G401 (cell line): ENCODE results near the gene PI4KA. TPM values are rescaled to one million over a fixed set of nuclear protein-coding genes. Genes with fewer than 3 reads are reported as not detected.

Experiments used
- DNase-seq: peaks from one replicate; pipeline ENCODE4 v3.0.0-alpha.2; 2015; ENCODE audit warnings: low spot score
- in situ Hi-C: cut with HindIII; loops from 2 replicates; pipeline ENCODE4 v1.10.0; 2016; ENCODE audit warnings: low sequenced_read_pairs, mixed read lengths
- total RNA-seq: library from RNA; depleted of rRNA; stranded (reverse); fragments of >200 nt; shearing (Covaris generic); gene quantifications from 2 replicates; pipeline ENCODE4 v1.2.3, GENCODE V29; 2014

The PI4KA gene
- total RNA-seq, 1 experiment from 2014 or later: 37.2 TPM

DNA sequence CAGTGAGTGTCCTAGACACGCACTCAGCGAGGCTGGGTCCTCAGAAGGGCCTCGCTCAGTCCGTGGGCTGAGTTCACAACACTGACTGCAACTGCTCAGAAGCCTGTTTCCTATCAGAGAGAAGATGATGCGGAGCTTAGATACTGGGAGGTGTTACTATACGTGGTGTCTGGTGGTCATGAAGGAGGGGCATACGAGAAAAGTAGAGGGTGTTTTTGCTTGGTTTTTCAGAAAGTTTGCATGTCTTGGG lies 94.2 kb downstream of the PI4KA start:
- no peak for DNase-seq
- in situ Hi-C loops: no loop called here

DNA sequence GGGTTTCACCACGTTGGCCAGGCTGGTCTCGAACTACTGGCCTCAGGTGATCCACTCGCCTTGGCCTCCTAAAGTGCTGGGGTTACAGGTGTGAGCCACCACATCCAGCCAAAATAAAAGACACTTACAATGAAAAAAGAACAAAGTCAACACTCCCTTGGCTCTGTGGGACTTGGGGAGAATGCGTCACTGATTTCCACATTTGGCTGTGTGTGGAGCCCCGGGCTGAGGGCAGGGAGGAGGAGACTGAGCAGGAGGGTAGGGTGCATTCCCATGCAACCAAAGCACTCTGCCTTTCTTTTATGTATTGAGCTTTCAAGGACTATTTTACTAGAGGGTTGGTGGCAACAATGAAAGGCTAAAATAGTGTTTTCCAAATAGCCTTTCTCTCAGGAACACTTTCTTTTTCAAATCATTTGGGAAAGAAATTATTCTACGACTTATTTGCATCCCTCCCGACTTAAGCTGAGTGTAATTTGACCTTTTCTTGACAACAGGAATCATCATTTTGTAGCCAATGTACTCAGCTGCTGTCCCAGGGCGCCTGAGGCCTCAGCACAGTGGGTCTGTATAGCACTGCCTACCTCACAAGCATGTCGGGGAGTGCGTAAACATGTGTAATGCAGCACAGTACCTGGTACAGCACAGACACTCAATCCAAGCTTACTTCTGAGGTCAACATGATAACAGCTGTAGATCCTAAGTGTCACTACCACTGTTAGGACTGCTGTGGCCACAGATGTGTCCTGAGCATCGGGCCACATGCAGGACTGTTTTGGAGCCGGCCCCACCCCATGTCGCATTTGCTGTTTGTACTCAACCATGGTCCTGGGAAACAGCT lies 94.8 kb downstream of the PI4KA start:
- in situ Hi-C loops: no loop called here

DNA sequence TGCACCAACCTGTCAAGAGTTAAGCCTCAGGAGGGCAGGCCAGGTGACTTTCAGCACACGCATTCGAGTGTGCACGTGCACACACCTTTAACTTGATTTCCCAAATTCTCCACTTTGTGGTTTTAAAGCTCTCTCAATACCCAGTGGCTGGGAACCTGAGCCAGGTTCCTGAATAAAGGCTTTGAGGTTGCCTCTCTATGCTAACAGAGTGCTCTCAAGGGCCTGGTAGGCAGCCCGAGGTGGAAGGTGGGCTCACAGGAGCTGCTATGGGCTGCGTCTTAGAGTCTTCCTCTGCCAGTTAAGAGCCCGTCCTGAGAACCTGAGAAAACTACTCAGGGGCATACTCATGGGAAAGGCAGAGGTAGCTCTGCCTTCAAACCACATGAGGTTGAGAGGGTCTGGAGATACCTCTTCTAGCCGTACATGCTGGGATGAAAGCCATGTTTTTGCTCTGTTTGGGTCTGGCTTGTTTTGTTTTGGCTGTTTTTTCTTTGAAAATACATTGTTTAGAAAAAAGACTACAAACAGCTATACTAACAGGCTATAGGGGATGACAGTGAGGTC lies 96.3 kb downstream of the PI4KA start:
- in situ Hi-C loops: no loop called here

More for the DNA sequence above, 94.8 kb downstream of the PI4KA start:
- DNase-seq: no peak

DNA sequence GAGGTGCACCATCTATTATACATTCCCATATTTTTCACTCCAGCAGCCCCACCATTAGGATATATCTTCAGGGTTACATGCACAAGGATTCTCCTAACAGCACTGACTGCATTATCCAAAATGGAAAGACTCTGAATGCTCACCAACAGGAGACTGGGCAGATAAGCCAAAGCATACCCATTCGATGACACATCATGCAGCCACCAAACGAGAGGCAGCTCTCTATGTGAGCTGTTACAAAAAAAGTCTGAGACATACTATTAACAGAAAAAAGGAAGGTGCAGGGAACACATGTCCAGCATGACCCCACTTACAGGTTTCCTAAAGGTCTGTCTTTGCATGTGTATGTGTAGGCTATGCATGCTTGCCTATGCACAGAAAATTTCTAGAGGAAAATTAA lies 97.1 kb downstream of the PI4KA start:
- in situ Hi-C loops: no loop called here
- DNase-seq: no peak

More for the DNA sequence above, 96.3 kb downstream of the PI4KA start:
- no peak for DNase-seq

DNA sequence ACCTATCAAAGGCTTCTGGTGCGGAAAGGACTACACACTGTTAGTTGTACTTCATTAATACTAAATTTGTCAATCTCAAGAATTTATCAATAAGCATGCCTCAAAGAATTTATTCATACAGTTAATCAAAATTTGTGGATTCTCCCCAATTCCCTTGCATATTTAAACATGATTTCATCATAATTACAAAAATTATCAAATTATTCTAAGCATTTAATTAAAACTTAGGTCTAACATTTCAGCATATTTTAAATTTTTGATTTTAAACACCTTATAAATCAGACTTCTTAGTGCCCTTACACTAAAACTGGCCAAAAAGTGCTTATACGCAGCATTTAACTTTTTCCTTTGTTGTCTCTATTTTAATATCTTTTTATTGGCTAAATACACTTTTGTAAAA lies 98.5 kb downstream of the PI4KA start:
- in situ Hi-C loops: no loop called here
- no peak for DNase-seq

DNA sequence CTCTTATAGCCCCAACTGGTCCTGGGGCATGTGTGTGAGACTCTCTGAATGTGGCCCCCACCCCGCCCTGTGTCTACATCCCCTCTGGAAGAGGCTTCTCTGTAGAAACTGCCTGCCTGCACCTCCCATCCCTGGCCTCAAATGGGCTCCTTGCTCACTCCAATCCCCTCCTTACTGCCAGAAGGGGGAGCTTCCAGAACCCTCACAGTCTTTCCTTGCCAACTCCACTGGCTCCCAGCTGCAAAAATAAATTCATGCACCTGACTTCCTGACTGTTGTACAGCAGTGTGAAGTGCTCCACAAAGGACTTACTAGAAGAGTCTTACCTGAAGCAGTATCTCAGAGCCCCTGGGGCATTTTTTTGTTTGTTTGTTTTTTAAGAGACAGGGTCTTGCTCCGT lies 99.9 kb downstream of the PI4KA start:
- DNase-seq: no peak
- in situ Hi-C loops: no loop called here

DNA sequence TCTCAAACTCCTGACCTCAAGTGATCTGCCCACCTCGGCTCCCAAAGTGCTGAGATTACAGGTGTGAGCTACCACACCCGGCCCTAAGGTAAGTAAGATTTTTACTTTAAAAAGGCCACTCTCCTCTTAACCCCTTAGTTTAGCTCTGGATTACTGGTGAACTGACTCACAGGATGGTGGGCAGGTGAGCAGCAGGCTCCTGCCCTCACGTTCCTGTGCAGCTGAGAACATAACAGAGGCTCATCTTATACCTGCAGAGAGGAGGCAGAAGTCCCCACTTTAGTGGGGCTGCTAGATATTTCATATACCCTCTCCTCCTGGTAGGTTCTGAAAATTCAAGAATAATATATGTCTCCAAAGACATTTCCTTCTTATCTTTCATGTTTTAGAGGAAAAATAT lies 101.8 kb downstream of the PI4KA start:
- DNase-seq: no peak
- in situ Hi-C loops: no loop called here

DNA sequence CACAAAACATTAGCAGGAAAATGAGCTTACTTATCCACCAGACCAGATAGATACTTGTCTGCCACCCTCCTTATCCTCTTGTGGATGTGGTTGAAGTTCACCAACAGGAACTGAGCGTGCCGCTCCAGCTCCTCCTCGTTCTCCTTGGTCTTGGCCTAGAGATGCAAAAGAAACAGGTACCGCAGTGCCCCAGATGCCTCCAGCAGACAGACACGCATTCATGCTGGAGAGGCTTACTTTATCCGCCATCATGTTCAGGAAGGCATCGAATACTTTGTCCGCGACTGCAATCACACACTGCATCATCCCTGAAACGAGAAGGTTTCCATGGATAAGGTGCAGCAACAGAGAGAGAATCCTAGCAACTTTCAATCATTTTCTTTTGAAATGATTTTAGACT lies 105.7 kb downstream of the PI4KA start:
- in situ Hi-C loops: no loop called here
- DNase-seq: no peak

DNA sequence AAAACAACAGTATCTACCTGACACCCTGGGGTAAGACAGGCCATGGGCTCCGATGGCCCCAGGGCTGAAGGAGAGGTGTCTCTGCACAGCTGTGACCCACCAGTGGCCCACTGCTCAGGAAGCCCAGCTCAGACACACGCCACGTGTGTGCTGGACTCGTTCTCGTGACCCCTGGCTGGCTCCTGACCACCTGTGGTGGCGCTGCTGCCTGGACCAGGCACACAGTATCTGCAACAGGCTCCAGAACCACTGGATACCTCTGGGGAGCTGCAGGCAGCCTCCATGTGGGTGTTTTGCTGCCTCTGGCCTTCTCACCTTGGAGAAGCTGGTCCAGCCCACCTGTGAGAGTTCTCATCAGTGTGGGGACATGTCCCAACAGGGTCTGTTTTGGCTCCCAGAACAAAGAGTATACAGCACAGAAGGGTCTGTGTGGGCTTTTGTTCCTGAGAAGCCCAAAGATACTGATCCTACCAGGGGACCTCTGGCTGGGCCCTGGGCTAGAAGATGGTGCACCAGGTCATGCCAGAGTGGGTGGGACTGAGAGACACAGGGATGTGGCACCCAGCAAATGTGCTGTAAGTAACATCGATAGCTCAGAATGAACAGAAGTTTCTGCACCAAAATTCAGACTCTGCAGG lies 106.4 kb downstream of the PI4KA start:
- DNase-seq: no peak
- in situ Hi-C loops: no loop called here

DNA sequence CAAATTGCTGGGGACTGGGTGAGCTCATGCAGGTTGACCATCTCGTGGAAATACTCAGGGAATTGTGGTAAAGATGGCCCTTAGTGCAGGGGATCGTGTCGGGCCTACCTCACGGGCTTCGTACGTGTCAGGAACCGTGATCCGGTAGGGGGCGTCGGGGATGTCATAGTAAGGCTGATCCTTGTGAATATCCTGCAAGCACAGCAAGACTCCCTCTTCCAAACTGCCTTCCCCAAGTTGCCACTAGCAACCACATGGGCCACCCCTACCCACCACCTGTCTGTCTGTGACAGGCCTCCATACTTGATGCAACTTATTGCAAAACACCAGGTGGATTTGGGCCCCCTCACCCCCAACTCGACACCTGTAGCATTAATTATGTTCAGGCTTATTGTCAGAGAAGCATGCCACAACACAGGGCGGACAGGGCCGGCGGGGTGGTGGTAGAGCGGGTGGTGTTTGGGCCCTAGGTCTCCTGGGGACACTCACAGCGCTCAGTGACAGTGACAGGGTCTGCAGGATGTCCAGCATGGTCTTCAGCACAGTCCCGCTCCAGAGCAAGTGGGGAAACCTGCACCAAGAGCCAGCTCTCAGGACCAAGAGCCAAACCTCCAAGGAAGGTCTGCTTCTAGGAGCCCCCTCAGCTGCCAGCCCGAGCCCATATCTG lies 107.3 kb downstream of the PI4KA start:
- DNase-seq: no peak
- in situ Hi-C loops: no loop called here

DNA sequence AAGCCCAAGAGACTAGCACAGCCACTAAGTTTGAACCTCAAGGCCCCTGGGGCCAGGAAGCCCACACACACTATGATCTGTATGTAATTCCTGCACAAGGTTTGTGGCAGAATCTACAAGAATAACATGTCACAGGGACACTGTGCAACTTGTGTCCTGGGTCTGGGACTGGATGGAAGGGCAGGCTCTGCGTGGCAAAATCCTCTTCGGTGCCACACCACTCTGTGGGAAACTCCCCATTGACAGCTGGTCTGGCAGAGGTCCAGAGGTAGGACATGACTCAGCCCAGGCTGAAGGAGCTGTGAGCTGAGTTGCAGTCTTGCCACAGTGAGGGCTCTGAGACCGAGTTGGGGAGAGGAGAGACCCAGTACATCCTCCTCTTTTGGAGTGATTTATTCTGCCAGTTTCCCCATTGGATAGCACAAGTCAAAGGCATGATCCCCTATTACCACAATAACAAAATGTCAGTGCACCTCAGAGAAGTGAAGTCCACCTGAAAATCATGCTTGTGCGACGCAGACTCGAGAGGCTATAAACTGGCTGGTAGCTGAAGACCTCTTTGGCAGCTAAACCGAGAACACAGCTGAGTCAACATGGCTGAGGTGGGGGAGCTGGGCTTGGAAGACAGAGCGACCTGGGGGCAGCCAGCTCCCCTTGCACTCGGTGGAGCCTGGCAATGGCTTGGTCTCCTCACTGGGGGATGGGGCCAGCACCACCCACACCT lies 108.0 kb downstream of the PI4KA start:
- in situ Hi-C loops: no loop called here
- DNase-seq: peak; percentile 61

DNA sequence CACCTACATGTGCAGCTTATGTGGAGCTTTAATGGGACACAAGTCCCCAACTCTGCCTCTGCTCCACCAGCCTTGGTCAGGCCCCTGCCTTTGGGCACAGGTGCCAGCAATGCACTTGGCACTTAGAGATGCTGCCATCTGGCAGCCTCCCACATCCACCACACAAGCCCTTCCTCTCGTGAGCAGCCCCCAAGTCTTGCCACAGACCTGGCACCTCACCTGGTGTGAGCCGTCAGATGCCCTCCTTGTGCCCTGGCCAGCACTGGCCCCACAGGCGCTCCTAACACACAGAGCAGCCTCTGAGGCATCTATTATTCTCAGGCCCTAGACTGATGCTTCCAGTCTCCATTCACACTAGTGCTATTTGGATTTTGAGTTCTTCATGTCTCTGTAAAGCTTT lies 109.2 kb downstream of the PI4KA start:
- DNase-seq: peak; percentile 71
- in situ Hi-C loops: no loop called here

DNA sequence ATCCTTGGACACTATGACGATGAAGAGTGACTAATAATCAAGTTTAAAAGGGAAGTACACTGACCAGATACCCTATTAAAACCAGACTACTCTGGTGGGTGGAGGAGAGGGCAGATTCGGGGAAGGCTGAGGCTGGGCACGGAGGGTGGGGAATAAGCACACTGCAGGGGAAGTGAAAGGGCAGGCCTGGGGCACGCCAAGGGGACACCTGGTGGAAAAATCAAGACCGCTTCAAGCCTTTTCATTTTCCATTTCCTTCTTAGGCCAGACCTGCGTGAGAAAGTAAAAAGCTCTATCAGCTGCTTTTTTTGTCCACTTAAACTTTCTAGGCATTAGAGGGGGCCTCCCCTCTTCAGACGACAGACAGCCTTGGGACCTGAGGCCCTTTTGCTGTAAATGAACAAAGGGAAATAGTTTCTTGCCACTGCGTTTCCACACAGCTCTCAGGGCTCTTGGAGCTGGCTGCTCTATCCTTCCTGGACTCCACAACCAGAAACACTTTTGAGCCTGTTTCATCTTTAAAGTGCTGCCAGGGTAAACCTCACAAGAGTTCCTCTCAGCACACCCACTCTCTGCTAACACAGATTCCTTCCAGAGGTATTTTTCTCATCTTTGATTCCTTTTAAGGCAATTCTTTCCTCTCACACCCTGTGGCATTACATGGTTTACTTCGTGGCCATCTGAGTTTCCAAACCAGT lies 109.7 kb downstream of the PI4KA start:
- in situ Hi-C loops: no loop called here
- DNase-seq: no peak

DNA sequence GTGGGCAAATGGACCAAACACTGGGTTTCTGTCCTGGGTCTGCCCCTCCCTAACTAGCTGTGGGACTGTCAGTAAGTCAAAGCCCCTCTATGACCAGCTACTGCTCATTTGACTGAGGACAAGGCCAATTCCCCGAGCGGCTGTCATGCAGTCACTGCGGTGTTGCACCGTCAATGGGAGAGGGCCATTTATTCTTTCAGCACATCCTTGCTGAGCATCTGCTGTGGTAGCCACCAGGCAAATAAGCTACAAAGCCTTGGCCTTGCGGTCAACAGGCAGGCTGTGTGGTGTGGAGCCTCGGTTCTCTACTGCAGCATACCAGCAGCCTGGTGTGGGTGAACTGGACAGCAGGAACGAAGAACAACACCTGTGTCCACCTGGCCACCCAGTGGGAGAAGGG lies 110.5 kb downstream of the PI4KA start:
- DNase-seq: no peak
- in situ Hi-C loops: no loop called here

DNA sequence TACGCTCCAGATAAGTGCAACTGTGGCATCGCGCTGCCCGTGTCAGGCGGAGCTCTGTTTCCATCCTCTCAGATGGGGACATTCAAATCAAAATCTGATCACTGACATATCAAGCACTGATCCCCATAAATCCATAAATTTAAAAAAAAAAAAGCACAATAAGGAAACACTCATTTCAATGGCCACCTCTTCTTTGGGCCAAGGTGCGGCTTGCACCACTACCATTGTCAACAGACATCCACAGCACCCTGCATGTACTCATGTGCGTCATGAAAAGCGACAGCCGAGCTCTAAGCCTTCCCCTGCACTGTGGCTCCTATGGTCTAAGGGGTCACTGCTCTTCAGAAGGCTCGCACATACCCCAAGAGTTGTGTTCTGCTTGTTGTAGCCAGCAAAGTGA lies 111.4 kb downstream of the PI4KA start:
- in situ Hi-C loops: no loop called here
- DNase-seq: no peak

DNA sequence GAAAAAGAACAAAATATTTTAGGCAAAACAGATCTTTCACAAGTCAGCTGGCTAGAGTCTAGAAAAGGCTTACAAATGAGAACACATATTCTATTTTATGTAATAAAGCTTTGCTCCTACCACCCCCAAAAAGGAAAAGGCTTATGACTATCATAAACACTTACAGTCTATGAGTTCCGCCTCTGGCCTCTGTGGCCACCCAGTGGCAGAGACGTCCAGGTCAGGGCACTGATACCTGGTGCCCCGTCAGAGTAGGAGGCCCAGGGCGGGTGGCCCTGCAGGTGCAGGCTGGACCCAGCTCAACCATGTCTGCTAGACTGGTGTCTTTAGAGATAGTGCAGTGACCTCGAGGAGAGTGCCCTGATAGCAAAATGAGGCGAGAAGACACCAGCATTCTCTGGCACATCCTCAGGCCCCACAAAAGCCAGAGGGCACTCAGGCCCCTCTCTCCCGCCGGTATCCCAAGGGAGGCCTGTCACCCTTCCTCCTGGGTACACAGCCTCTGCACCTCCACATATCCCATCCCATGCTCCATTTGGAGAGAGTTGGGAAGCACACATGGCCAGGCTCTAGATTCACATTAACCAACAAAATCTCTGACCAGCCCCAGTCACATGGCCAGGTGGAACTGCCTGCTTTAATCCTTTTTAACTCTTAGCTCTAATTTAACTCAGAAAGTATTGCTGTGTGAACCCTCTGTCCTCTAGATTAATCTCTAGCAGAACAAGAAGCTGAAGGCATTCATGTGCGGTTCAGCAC lies 112.0 kb downstream of the PI4KA start:
- in situ Hi-C loops: no loop called here
- no peak for DNase-seq

DNA sequence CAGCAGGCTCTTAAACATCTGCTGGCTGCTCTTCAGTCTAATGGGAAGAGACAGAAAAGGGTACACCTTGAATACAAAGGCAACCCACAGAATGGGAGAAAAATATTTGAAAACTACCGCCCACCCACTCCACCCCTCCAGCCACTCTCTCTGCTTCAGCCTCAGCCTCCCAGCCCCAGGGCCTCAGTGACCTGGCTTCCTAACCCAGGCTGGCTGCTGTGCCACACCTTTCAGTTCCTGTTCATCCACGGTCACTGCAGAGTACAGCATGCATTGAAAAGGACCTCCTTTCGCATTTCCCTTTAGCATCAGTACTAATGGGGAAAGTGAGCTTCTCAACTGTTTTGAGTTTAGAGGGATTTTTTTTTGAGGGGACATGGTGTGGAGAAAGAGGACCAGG lies 113.5 kb downstream of the PI4KA start:
- in situ Hi-C loops: no loop called here
- DNase-seq: no peak

DNA sequence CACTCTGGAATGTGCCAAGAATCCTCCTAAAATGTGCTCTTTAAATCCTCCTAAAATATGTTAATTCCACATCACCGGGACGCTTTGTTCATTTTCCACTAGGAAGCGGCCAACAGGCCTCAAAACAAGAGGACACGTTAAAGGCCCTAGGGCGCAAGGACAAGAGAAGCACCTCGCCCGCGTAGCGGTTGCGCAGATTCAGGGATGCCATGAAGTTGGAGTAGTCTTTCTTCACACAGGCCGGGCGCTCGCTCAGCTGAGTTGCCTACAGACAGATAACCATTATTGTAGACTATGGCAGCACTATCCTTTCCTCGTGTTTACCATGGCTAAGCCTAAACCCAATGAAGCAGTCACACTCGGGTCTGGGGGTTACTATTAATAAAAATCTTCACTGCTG lies 114.2 kb downstream of the PI4KA start:
- in situ Hi-C loops: no loop called here
- no peak for DNase-seq
